HK-2 (cell line): Measurements from ENCODE around the gene BDKRB2.
"Not testable (repeated sequence)": the region's sequence is repeated elsewhere in the genome, so short reads cannot be mapped to it uniquely, and the experiment has no call there.

Experiments used
- DNase-seq: peaks from one replicate; pipeline ENCODE4 v3.0.0-alpha.2; 2018; ENCODE audit not compliant: unreplicated experiment

The BDKRB2 gene

DNA sequence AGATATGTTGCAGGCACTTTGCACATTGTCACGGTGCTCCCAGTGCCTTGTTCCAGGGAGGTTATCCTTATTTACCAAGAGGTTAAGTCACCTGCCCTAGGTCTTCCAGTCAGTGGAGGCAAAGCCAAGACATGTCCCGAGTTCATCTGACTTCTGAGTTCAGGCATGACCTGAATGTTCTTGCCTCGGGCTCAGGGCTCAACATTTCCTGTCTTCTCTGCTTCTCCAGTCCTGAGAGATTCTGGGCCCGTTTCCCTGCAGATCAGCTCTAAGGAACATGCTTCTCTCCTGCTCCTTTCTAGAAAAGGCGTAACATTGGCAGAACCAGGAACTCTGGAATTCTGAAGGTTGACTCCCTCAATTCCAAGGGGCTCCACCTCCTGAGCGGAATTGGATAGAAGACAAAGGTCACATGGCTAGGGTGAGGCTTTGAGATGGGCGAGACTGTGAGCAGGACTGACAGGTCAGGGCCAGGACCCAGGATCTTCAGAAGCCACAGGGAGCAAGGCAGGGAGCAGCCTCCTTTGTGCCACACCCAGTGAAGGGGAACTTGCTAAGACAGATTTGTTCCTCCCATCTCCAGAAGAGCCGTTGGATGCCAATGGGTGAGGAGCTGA lies 19.9 kb downstream of the BDKRB2 start:
- DNase-seq: no peak

DNA sequence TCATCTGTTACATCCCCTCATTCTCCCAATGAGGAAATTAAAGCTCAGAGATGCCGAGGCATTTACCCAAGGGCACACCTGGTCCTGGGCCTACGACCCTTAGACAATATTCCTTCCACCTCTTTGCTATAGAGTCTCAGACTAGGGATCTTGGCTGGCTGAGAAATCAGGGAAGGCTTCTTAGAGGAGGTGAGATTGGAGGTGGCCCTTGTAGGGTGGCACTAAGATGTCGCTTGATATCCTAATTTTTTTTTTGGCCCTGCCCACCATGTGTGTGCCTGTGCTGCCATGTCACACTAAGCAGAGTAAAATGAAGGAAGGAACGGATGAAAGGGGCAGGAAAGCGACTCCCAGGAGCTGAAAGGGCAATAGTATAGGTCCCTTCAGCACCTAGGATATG lies 20.6 kb downstream of the BDKRB2 start:
- no peak for DNase-seq

DNA sequence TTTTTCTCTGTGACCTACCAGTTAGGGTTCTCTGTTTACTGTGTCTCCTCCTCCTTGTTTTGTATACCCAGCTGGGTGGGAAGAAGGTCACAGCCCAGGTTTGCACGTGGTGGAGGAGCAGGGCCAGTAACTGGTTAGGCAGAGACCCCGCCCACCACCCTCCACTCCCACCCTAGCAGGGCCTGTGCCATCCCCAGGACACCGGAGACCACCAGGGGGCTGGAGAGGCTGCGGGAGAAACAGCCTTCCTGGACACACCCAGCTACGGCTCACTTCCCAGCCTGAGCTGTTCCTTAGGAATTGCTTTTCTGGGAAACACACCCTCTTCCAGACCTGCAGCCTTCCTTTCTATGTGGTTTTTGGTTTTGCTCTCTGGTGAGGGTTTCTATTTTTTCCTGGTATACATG lies 21.1 kb downstream of the BDKRB2 start:
- DNase-seq: no peak

DNA sequence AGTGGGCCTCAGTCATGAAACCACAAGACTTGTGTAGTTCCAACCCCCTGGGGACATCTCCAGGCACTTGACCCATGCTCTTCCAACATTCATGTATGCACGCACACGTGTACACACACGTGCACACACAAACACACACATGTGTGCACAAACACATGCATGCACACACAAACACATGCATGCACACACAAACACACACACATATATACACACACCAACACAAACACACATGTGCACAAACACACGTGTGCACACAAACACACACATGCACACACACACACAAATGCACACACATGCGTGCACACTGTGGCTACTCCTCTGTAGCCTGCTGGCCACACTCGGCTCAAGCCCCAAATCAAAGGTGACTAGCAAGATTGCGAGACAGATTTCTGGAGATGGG lies 22.8 kb downstream of the BDKRB2 start:
- no peak for DNase-seq

DNA sequence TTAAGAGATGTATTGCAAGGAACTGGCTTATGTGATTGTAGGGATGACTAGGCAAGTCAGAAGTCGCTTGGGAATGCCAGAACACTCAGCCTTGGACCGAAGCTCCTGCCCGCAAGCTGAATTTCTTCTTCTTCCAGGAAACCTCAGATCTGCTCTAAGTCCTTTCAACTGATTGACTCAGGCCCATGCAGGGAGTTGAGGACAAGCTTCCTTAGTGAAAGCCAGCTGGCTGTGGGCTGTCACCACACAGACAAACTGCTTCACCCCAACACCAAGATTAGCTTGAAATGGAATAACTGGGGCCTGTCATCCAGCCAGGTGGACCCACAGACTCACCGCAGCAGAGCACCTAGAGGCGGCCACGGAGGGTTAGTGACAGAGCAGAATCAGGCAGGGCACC lies 24.7 kb downstream of the BDKRB2 start:
- no peak for DNase-seq

DNA sequence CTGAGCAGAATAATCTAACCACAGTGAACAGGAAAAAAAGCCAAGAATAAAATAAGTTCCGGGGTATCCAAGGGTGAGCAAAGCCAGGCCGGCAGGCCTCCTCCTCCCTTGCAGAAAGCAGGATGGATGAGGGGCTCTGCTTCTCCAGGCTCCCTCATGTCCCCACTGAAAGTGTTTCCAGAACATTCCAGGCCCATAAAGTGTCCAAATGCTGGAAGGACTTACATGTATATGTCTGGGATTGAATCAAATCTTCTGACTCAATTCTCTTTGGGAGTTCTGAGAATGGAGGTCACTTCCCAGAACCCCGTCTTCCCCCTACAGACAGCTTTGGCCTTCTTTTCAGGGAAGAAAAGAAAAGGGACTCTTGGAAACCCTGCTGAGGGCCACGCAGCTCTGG lies 26.4 kb downstream of the BDKRB2 start:
- DNase-seq: no peak

DNA sequence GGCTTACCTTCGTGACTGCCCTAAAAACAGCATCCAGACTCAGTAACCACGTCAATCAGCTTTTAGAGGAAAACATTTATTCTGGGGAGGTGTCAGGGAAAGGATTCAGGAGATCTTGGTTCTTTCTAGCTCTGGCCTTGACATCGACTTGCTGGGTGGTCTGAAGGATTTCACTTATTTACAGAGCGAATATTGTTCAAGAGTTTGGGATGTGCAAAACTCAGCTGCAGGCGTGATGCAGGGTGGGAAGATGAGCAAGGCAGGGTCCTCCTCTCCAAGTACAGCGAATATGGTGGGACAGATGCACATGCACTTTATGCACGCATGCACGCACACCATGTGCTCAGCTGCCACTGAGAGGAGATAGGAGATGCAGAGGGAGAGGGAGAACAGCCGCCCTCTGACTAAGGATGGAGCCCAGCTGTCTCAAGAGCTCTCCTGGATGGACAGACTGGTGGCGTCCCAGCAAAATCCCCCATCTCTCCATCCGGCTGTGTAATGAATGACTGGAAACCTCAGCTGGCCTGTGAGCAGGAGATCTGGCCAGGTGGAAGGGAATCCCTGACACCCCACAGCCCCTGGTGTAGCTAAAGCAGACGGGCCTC lies 27.0 kb downstream of the BDKRB2 start:
- no peak for DNase-seq

DNA sequence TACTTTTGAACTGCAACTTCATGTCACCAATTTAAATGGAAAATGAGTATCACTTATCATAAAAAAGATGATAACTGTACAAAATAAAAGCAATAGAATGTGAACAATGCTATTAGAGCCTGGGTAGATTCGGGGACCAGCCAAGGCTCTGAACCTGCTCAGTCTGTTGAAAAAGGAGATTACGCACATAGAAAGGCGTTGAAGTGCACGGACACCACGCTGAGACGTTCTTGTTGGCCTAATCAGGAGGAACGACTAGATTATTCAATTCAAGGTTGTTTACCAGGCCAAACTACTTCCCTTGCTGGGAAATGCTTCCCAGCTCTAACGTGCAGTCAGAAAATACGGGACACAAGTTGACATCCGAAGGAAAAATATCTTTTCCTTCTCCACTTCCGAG lies 27.9 kb downstream of the BDKRB2 start:
- no peak for DNase-seq

DNA sequence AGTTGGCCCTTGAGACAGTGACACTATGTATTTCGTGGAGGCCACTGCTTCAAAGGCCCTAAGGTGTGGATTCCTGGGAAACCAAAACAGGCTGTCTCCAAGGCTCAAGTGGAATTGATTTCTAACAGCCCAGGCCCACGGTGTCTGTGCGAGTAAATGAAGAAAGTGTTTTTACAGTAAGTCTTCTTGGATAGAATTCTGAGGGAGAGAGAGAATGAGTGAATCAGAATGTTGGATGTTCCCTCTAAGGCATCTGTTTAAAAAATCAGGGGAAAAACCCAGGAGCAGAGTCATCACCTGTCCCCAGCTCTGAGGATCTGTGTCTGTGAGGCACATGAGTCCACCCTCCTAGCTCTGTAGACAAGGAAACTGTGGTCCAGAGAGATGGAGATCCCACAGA lies 29.0 kb downstream of the BDKRB2 start:
- DNase-seq: no peak

DNA sequence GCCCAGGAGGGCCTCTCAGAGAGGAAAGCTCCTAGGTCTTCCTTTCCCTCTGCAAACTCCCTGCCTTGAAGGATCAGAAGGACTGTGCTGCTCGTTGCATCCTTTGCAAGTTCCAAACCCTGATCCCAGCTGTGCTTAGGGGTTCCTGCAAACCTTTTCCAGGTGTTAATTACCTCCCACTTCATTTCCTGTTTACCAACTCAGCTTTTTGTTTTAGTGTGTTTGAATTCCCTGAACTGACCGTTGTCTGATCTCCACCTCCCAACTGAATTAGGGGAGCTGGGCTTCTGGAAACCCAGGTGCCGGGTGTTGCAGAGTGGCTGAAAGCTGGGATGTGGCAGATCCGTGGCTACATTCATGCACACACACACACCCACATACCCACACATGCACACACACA lies 30.8 kb downstream of the BDKRB2 start:
- DNase-seq: no peak

DNA sequence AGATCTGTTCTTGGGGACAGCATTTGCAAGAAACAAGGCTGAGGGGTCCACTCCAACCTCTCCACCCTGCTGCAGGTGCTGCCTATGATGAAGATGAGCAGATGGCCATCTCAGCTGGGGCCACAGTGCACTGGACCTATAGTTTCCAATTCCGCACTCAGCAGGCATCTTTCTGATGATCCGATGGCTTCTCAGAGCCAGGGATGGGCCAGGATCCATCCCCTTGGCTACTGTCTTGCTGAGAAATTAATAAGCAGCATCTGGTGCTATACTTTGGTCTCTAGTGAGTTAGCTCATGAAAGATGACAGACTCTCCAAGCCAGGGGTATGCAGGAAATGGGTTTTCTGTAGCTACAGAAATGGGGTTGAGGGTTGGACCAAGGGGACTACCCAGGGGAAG lies 33.0 kb downstream of the BDKRB2 start:
- no peak for DNase-seq

DNA sequence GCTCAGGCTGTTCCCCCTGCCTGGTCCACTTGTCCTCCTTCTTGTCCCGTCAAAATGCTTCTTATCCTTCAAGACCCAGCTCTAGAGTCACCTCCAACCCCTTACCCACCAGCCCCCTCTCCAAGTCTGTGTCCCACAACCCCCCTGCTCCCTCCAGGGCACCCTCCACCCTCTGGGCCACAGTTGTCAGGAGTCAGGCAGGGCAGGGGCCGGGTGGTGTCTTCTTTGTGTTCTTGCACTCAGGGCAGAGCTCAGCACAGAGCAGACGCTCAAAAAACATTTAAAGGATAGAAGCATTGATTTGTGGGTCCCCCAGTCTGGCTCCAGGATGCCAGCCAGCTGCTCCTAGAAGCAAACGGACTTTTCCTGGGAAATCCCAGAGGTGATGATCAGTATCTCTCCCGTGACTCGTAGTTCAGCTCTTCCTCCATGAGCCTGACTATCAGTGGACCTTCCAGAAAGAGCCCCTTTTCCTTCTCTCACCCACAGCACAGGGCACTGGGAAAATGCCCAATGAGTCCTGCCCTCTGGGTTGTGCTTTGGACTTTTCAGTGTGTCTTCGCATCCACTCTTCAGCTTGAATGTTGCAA lies 34.1 kb downstream of the BDKRB2 start:
- DNase-seq: no peak

DNA sequence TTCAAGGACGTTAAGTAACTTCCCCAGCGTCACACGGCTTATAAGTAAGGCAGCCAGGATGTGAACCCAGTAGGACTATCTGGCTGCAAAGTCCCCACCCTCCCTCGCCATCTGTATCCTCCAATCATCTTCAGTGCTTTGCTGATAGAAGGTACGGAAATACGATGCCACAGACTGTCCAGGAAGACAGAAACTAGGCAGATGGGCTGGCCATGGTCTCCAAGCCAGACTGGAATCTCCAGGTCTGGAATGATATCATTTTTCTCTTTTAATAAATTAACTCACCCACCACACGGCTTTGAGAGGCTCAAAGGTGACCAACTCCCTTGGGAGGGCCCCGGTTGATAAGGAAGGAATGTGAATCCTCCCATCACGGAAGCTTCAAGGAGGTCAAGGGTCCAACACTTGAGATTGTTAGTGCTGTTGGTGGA lies 35.1 kb downstream of the BDKRB2 start:
- DNase-seq: no peak

DNA sequence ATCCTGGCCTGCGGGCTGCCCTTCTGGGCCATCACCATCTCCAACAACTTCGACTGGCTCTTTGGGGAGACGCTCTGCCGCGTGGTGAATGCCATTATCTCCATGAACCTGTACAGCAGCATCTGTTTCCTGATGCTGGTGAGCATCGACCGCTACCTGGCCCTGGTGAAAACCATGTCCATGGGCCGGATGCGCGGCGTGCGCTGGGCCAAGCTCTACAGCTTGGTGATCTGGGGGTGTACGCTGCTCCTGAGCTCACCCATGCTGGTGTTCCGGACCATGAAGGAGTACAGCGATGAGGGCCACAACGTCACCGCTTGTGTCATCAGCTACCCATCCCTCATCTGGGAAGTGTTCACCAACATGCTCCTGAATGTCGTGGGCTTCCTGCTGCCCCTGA lies 36.0 kb downstream of the BDKRB2 start:
- DNase-seq: no peak

DNA sequence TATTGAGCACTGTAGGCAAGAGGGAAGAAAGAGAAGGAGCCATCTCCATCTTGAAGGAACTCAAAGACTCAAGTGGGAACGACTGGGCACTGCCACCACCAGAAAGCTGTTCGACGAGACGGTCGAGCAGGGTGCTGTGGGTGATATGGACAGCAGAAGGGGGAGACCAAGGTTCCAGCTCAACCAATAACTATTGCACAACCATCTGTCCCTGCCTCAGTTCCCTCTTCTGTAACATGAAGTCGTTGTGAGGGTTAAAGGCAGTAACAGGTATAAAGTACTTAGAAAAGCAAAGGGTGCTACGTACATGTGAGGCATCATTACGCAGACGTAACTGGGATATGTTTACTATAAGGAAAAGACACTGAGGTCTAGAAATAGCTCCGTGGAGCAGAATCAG lies 37.5 kb downstream of the BDKRB2 start:
- DNase-seq: no peak

DNA sequence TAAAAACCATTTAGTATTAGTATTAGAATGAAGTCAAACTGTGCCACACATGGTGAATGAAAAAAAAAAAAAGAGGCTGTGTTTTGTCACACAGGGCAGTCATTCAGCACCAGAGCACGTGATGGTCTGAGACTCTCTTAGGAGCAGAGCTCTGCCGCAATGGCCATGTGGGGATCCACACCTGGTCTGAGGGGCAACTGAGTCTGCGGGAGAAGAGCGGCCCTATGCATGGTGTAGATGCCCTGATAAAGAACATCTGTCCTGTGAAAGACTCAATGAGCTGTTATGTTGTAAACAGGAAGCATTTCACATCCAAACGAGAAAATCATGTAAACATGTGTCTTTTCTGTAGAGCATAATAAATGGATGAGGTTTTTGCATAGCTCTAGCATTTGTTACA lies 39.1 kb downstream of the BDKRB2 start:
- no peak for DNase-seq

DNA sequence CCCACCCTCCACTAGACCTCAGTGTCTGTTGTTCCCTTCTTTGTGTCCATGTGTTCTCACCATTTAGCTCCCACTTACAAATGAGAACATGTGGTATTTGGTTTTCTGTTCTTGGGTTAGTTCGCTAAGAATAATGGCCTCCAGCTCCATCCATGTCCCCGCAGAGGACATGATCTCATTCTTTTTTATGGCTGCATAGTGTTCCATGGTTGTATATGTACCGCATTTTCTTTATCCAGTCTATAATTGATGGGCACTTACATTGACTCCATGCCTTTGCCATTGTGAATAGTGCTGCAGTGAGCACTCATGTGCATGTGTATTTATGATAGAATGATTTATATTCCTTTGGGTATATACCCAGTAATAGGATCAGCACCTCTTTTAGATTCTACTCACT lies 40.4 kb downstream of the BDKRB2 start:
- DNase-seq: not testable (repeated sequence)

DNA sequence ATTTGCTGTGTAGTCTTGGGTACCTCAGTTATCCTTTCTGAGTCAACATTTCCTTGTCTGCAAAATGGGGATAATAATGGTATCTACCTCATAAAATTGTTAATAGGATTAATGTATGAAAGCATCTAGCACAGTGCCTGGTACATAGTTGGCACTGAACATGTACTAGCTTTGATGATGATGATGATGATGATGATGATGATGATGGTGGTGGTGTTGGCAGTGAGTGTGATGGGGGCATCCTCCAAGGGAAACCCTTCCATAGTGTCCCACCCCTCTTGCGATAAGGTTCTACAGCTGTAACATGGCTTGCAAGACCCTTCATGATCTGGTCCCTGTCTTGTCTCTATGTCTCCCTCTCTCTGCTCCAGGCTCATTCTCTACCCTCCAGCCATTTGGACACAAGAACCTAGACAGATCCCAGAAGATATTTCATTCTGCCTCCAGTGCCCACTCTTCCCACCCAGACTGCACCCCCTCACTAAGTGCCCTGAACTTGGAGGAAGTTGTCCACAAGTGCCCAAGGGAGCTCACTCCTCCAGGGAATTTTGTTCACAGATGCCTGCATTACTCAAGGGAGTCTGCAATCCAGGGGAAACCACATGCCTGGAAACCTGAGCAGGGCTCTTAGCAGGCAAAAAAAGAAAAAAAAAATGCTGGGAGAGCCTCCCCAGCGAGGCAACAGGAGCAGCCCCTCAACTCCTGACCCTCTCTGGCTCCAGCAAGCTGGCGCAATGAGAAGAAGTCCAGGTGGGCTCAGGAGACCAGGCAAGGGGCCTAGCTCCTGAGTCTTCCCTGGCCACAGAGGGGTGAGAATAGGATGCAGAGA lies 41.3 kb downstream of the BDKRB2 start:
- no peak for DNase-seq

DNA sequence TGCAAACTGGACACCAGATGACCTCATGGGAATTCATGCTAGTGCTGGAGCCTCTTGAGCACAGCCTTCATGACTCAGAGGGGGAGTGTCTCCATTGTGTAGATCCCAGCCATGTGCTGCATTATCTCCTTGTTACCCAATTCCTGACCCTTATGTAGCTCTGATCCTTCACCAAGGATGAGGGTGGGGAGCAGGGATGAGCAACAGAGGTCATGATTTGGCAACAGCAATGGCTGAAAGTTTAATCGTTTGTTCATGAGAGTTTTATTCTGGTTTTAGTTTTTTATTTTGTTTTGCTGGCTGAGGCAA lies 41.9 kb downstream of the BDKRB2 start:
- peak; percentile 48 for DNase-seq

DNA sequence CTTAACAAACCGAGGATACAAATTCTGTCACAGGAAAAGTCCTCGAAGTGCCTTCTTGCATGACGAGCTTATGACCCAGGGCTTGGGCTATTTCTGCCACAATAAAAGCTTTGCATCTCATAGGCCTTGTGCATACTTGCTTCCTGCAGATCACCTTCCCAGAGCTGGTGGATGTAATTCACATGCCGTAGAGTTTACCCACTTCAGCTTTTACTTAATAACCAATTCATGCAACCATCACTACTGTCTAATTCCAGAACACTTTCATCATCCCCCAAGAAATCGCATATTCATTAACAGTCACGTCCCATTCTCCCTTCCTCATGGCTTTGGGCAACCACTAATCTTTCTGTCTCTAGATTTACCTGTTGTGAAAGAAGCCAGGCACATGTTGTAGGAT lies 42.4 kb downstream of the BDKRB2 start:
- DNase-seq: no peak

DNA sequence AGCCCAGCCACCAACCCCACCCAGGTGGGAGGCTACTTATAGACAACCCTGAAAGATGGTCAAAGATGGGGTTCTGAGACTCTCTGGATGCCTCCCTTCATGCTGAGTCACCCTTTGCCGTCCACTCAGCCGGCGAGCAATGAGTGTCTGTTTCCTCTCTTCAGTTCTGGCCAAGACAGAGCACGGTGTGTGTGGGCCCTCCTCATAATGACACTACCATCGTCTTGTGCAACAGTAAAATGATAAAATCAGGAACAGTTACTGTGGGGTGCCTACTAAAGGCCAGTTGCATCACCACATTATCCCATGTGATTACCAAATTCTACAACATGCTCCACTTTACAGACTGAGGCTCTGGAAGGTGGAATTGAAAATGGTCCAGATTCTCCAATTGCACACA lies 44.4 kb downstream of the BDKRB2 start:
- no peak for DNase-seq

DNA sequence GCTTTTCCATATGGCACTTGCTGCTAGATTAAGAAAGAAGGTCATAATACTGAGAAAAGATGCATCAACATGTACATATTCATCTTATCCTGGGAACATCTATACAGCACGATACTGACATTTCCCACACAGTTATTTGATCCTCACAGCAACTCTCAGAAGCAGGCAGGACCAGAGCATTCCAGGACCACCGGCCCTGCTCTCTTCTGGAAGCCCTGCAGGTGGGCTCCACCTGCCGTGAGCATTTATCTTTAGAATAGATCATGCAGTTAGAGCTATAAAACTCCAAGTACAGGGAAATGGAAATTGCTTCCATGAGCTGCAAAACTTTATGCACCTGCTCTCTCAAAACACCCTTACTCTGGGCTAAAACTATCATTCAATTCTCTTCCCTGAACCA lies 45.8 kb downstream of the BDKRB2 start:
- DNase-seq: no peak

DNA sequence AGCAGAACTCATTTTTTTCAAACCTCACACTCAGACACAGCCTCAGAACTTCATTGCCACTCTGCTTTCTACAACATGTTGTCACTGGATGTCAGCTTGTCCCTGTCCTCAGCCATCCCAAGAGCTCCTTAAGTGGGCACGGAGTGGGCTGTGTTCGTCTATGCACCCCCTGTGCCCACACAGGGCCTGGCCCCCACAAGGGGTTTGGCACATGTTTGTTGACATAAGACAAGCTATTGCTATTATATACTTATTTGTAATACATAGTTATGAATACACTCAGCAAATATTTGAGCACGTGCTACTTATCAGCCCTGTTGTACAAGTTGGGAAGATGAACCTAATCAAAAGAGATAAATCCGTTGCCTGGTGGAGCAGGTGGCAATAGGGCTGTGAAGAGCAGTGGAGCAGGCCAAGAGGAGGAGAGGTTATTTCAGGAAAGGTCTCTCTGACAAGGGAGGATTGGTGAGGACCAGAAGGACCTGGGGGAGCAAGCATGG lies 47.1 kb downstream of the BDKRB2 start:
- no peak for DNase-seq
